HCT116 (cell line): ENCODE data around the gene XPO1.

Experiments
- ATF3 ChIP-seq: IDR thresholded peaks from 2 replicates; pipeline ENCODE4 v1.6.1; 2012
- EZH2 ChIP-seq: fragments of 200-600 bp; sonication (generic); IDR thresholded peaks from 2 replicates; pipeline ENCODE4 v1.6.1; 2017; ENCODE audit warnings: antibody characterized with exemption, mixed run types
- FOSL1 ChIP-seq: IDR thresholded peaks from 2 replicates; pipeline ENCODE4 v1.6.1; 2012; ENCODE audit warnings: low read depth
- MAX ChIP-seq: IDR thresholded peaks from 2 replicates; pipeline ENCODE4 v1.6.1; 2012
- POLR2A ChIP-seq: IDR thresholded peaks from 2 replicates; pipeline ENCODE4 v1.7.0; 2011; ENCODE audit warnings: borderline replicate concordance; ENCODE audit not compliant: insufficient read depth, insufficient read length; ENCODE audit errors: extremely low read depth
- TF ChIP-seq, protein P1 (sequence below), 3 experiments: fragments of 200-600 bp in 1 of 3; sonication (generic) in 1 of 3; IDR thresholded peaks in 2 of 3; conservative IDR thresholded peaks in 1 of 3; 2 replicates each; pipeline ENCODE4 v1.5.1; 2012 to 2017; ENCODE audit warnings: low read depth in 2 of 3, low read length in 2 of 3, antibody characterized with exemption in 1 of 3, borderline replicate concordance in 1 of 3, control low read depth in 1 of 3, mild to moderate bottlenecking in 1 of 3, mixed read lengths in 1 of 3, mixed run types in 1 of 3, moderate library complexity in 1 of 3; ENCODE audit not compliant: insufficient read depth in 1 of 3

DNA sequence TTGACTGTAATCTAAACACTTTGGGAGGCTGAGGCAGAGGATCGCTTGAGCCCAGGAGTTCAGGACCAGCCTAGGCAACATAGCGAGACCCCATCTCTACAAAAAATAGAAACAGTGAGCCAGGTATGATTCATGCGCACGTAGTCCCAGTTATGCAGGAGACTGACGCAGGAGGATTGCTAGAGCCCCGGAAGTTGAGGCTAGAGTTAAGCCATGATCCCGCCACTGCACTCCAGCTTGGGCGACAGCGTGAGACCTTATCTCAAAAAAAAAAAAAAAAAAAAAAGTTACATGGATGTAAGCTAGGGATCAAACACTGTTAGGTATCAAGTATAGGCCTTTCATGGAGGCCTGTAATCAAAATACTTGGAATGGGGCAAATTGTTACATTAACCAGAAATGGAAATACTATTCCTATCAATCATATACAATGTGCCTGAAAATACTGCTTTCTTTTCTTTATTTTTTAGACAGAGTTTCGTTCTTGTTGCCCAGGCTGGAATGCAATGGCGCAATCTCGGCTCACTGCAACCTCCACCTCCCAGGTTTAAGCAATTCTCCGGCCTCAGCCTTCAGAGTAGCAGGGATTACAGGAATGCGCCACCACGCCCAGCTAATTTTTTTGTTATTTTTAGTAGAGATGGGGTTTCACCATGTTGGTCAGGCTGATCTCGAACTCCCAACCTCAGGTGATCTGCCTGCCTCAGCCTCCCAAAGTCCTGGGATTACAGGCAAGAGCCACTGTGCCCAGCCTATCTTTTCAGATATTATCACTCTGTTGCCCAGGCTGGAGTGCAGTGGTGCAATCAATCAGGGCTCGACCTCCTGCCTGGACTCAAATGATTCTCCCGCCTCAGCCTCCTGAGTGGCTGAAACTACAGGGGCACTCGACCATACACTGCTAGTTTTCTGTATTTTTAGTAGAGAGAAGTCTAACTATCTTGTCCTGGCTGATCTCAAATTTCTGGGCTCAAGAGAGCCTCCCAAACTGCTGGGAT lies 27.2 kb downstream of the XPO1 start:
- TF ChIP-seq POLR2A, result no peak
- TF ChIP-seq FOSL1, result no peak
- no peak for TF ChIP-seq EZH2
- no peak for TF ChIP-seq ATF3
- TF ChIP-seq MAX, result no peak
- TF ChIP-seq, protein P1, sequence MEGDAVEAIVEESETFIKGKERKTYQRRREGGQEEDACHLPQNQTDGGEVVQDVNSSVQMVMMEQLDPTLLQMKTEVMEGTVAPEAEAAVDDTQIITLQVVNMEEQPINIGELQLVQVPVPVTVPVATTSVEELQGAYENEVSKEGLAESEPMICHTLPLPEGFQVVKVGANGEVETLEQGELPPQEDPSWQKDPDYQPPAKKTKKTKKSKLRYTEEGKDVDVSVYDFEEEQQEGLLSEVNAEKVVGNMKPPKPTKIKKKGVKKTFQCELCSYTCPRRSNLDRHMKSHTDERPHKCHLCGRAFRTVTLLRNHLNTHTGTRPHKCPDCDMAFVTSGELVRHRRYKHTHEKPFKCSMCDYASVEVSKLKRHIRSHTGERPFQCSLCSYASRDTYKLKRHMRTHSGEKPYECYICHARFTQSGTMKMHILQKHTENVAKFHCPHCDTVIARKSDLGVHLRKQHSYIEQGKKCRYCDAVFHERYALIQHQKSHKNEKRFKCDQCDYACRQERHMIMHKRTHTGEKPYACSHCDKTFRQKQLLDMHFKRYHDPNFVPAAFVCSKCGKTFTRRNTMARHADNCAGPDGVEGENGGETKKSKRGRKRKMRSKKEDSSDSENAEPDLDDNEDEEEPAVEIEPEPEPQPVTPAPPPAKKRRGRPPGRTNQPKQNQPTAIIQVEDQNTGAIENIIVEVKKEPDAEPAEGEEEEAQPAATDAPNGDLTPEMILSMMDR (IDR thresholded peaks at IDR 0.05 in 2 of 3, conservative IDR thresholded peaks at IDR 0.05 in 1 of 3; ENCODE audit: borderline replicate concordance in 1 of 3, insufficient read depth in 1 of 3, low read depth in 2 of 3, low read length in 2 of 3), result no peak
